ENCODE results near the gene KIRREL3.

KIRREL3 gene

GRCh38 chr11:126585774-126586491, 414.6 kb downstream of the KIRREL3 start:
- Histone ChIP-seq H3K27me3 (peaks cover 12% of the 10 kb centered on the region), H3K4me3 (ENCODE audit: low read depth in 1 of 2, low read length in 1 of 2) (no peak overlapping the region), H3K27ac (no peak overlapping the region), H3K4me1 (ENCODE audit: control insufficient read depth in 1 of 2, insufficient read depth in 1 of 2, low read depth in 1 of 2, low read length in 1 of 2) (no peaks in the 10 kb centered on the region), H3K36me3 (no peaks in the 10 kb centered on the region), H3K9me3 (no peaks in the 10 kb centered on the region)
- TF ChIP-seq CTCF (IDR thresholded peaks at IDR 0.05) = no peak

GRCh38 chr11:126585388-126585773, 415.2 kb downstream of the KIRREL3 start:
- peaks cover 12% of the 10 kb centered on the region for H3K27me3 ChIP-seq
- H3K9me3 ChIP-seq = no peaks in the 10 kb centered on the region
- H3K4me3 ChIP-seq (ENCODE audit: low read depth in 1 of 2, low read length in 1 of 2) = no peak overlapping the region
- no peaks in the 10 kb centered on the region for H3K4me1 ChIP-seq (ENCODE audit: control insufficient read depth in 1 of 2, insufficient read depth in 1 of 2, low read depth in 1 of 2, low read length in 1 of 2)
- no peaks in the 10 kb centered on the region for H3K36me3 ChIP-seq
- H3K27ac ChIP-seq = no peak overlapping the region
- TF ChIP-seq CTCF (IDR thresholded peaks at IDR 0.05) = no peak

DNA sequence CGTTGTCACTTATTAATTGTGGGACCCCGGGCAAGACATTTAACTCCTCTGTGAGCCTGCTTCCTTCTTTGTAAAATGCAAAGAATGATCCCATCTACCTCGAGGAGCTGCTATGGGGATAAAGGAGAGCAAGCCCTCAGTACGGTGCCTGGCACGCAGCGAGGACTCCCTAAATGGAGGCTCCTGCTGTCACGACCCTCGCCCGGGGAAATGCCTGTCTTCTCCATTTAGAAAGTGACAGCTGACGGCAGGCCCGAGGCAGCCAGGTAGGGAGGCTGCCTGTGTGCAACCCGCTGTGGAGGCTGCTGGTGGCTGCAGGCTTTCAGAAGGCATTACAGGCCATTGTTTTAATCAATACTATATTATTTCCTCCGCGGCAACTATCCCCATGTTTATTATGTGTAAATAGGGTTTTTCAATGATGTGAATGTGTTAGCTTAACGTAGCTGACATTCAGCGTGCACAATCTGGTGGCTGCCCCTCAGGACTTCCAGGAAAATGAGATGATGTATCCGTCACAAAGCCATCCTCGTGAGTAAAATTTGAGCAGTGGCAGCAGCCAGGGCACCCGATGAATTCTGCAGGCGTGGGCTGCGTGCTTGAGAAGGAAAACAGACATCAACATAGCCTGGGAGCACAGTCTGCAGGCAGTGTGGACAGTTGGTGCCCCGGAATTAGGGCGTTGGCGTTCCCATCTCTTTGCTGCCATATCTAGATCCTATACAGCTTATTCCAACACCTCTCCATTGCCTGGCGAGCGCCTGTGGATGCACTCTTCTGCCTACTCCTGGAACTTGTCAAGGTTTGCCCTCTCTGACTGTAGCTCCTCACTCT, 416.8 kb downstream of the KIRREL3 start:
- Histone ChIP-seq H3K9me3 (no peaks in the 10 kb centered on the region), H3K27me3 (peaks cover 12% of the 10 kb centered on the region), H3K4me1 (ENCODE audit: control insufficient read depth in 1 of 2, insufficient read depth in 1 of 2, low read depth in 1 of 2, low read length in 1 of 2) (no peaks in the 10 kb centered on the region), H3K4me3 (ENCODE audit: low read depth in 1 of 2, low read length in 1 of 2) (no peak overlapping the region), H3K27ac (no peak overlapping the region), H3K36me3 (no peaks in the 10 kb centered on the region)
- no peak for TF ChIP-seq CTCF (IDR thresholded peaks at IDR 0.05)

DNA sequence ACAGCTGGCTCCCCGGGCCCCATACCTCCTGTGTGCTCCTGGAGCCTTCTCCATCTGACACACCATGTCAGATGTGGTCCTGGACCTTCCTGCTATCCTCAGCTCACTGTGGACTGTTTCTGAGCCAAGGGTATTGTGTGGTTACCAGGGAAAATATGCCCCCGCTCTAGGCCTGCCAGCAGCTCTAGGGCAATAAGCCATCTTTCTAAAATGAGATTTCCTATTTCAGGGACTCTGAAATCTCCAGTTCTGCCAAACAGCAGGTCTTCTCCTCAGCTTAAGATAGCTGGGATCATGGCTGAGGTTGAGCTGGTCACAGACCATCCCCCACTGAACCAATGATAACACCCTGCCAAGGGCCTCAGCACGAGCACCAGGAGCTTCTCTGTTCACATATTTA, 417.5 kb downstream of the KIRREL3 start:
- H3K27me3 ChIP-seq = peaks cover 12% of the 10 kb centered on the region
- TF ChIP-seq CTCF (IDR thresholded peaks at IDR 0.05) = no peak
- H3K27ac ChIP-seq = no peak overlapping the region
- H3K4me1 ChIP-seq (ENCODE audit: control insufficient read depth in 1 of 2, insufficient read depth in 1 of 2, low read depth in 1 of 2, low read length in 1 of 2) = no peaks in the 10 kb centered on the region
- H3K9me3 ChIP-seq = no peaks in the 10 kb centered on the region
- no peak overlapping the region for H3K4me3 ChIP-seq (ENCODE audit: low read depth in 1 of 2, low read length in 1 of 2)
- no peaks in the 10 kb centered on the region for H3K36me3 ChIP-seq

- H3K9me3 ChIP-seq = no peaks in the 10 kb centered on the region
- no peak for TF ChIP-seq CTCF (IDR thresholded peaks at IDR 0.05)
- H3K27ac ChIP-seq = no peak overlapping the region
- no peaks in the 10 kb centered on the region for H3K4me1 ChIP-seq (ENCODE audit: control insufficient read depth in 1 of 2, insufficient read depth in 1 of 2, low read depth in 1 of 2, low read length in 1 of 2)
- H3K4me3 ChIP-seq (ENCODE audit: low read depth in 1 of 2, low read length in 1 of 2) = no peak overlapping the region
- H3K27me3 ChIP-seq = peaks cover 12% of the 10 kb centered on the region
- H3K36me3 ChIP-seq = no peaks in the 10 kb centered on the region
Observed at GRCh38 chr11:126581871-126582648, 418.5 kb downstream of the KIRREL3 start.

Measured in neutrophil (primary cell).